Gastrocnemius medialis (tissue), 4 donors: ENCODE data around the gene ASB1. TPM values are rescaled to one million over a fixed set of nuclear protein-coding genes. Genes with fewer than 3 reads are reported as not detected.
A peak's percentile ranks its signal among the peaks of the same experiment; 100 is the strongest.

Experiments
- ATAC-seq, 2 donors: fragments of 150-250 bp; one replicate each; pipeline ENCODE4 v1.9.1; 2016
- DNase-seq, 2 donors: peaks; one replicate each; pipeline ENCODE4 v3.0.0-alpha.2; 2019
- H3K27ac ChIP-seq, 4 donors: fragments of 200-600 bp; sonication (generic); 1 replicate in 1 of 4; 2 replicates in 3 of 4; pipeline ENCODE4 v1.5.1; 2016 to 2018; ENCODE audit warnings: mild to moderate bottlenecking in 2 of 4, moderate library complexity in 1 of 4
- H3K27me3 ChIP-seq, 3 donors: fragments of 200-600 bp; sonication (generic) in 2 of 3; 1 replicate in 1 of 3; 2 replicates in 2 of 3; pipeline versions ENCODE4 v1.5.1 to v1.6.0; 2016 to 2019; ENCODE audit warnings: mild to moderate bottlenecking in 1 of 3, moderate library complexity in 1 of 3
- H3K36me3 ChIP-seq, 2 donors: fragments of 200-600 bp; sonication (generic) in 1 of 2; one replicate each; pipeline ENCODE4 v1.5.1; 2017 to 2018
- H3K4me1 ChIP-seq, 2 donors: fragments of 200-600 bp; sonication (generic) in 1 of 2; one replicate each; pipeline ENCODE4 v1.5.1; 2016 to 2017; ENCODE audit warnings: mild to moderate bottlenecking in 2 of 2
- H3K4me3 ChIP-seq, 4 donors: fragments of 200-600 bp; sonication (generic) in 3 of 4; 1 replicate in 1 of 4; 2 replicates in 3 of 4; pipeline ENCODE4 v1.5.1; 2016 to 2019; ENCODE audit warnings: mild to moderate bottlenecking in 2 of 4
- H3K9me3 ChIP-seq, 3 donors: fragments of 200-600 bp; sonication (generic) in 2 of 3; 1 replicate in 1 of 3; 2 replicates in 2 of 3; pipeline ENCODE4 v1.5.1; 2016 to 2019
- CTCF ChIP-seq, 5 experiments: fragments of 450-650 bp in 3 of 5; fragments of 200-600 bp in 2 of 5; sonication (generic) in 2 of 5; IDR thresholded peaks in 4 of 5; conservative IDR thresholded peaks in 1 of 5; 1 replicate in 4 of 5; 2 replicates in 1 of 5; pipeline ENCODE4 v1.5.1; 2016 to 2019; ENCODE audit warnings: antibody characterized with exemption in 5 of 5, mild to moderate bottlenecking in 3 of 5, moderate library complexity in 3 of 5
- POLR2A ChIP-seq, 2 donors: fragments of 450-650 bp; IDR thresholded peaks; one replicate each; pipeline ENCODE4 v1.6.1; 2017; ENCODE audit warnings: antibody characterized with exemption in 2 of 2, mild to moderate bottlenecking in 2 of 2, moderate library complexity in 2 of 2
- in situ Hi-C, 4 donors: fragments of 200-750 bp; cut with MboI; loops; one replicate each; pipeline versions ENCODE4 v1.15.0 to v1.8.0; 2017; ENCODE audit warnings: low sequenced_read_pairs in 4 of 4
- intact Hi-C: fragments of 100-400 bp; cut with DNase I; formaldehyde crosslinking; loops from one replicate; pipeline ENCODE4 v1.15.1; 2023; ENCODE audit warnings: low total_unique reads
- total RNA-seq, 4 donors: library from RNA; depleted of rRNA; stranded (reverse); fragments of >200 nt; gene quantifications; one replicate each; pipeline versions ENCODE4 v1.1.0 to v1.2.3, GENCODE V29; 2016

Gene ASB1
- total RNA-seq, 4 donors from 2014 or later, result 17.1 to 33.6 (median 26.3) TPM

DNA sequence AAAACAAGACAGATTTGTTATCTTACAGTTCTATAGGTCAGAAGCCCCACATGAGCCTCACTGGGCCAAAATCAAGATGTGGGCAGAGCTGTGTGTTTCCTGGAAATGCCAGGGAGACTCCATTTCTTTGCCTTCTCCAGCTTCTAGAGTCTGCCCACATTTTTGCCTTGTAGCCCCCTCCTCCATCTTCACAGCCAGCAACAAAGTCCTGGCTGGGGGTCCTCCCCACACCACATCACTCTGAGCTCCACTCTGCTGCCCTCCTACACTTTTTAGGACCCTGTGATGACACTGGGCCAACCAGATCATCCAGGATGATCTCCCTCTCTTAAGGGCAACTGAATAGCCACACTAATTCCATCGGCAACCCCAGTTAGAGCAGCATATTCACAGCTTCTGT lies 34.3 kb downstream of the ASB1 start:
- Histone ChIP-seq H3K4me3 (no peak overlapping the region), H3K36me3 (no peaks in the 10 kb centered on the region), H3K4me1 (peaks cover 17 to 32% of the 10 kb centered on the region in 2 donors), H3K27ac (no peak overlapping the region), H3K27me3 (no peaks in the 10 kb centered on the region), H3K9me3 (no peaks in the 10 kb centered on the region)
- ATAC-seq (no peak), DNase-seq (no peak)
- in situ Hi-C loops (loop anchor here (5.0 to 25.0 kb wide), 3 partner anchors 94 to 99 kb away; no protein-coding TSS in a partner anchor), intact Hi-C loops (no loop called here)
- TF ChIP-seq CTCF (IDR thresholded peaks at IDR 0.05 in 4 of 5, conservative IDR thresholded peaks at IDR 0.05 in 1 of 5), result no peak
- no peak for TF ChIP-seq POLR2A (IDR thresholded peaks at IDR 0.05)

DNA sequence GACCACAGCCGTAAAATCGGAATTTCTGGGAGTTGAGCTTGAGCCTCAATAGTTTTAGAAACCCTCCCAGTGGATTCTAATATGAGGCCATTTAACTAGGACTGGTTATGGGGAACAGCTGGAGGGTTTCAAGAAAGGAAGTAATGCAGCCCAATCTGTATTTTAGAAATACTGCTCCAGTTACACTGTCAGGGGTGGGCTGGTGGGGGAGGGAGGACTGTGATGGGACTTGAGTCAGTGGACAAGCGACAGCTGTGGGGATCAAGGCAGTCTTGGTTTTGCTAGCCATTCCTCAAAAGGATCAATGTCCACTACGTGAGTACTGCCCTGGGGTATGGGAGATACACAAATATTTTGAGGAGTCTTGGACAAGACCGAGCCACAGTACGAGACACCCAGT lies 34.8 kb downstream of the ASB1 start:
- H3K4me1 ChIP-seq, result peaks cover 17 to 32% of the 10 kb centered on the region in 2 donors
- H3K27ac ChIP-seq, result no peak overlapping the region
- in situ Hi-C loops (loop anchor here (5.0 to 25.0 kb wide), 3 partner anchors 94 to 99 kb away; no protein-coding TSS in a partner anchor), intact Hi-C loops (no loop called here)
- H3K4me3 ChIP-seq, result no peak overlapping the region
- DNase-seq (no peak), ATAC-seq (no peak)
- no peaks in the 10 kb centered on the region for H3K27me3 ChIP-seq
- no peaks in the 10 kb centered on the region for H3K9me3 ChIP-seq
- TF ChIP-seq POLR2A (IDR thresholded peaks at IDR 0.05), result no peak
- no peak for TF ChIP-seq CTCF (IDR thresholded peaks at IDR 0.05 in 4 of 5, conservative IDR thresholded peaks at IDR 0.05 in 1 of 5)
- no peaks in the 10 kb centered on the region for H3K36me3 ChIP-seq

- Histone ChIP-seq H3K27me3 (no peaks in the 10 kb centered on the region), H3K4me1 (peaks cover 17 to 32% of the 10 kb centered on the region in 2 donors), H3K36me3 (no peaks in the 10 kb centered on the region), H3K27ac (no peak overlapping the region), H3K9me3 (no peaks in the 10 kb centered on the region), H3K4me3 (no peak overlapping the region)
- TF ChIP-seq POLR2A (IDR thresholded peaks at IDR 0.05), result no peak
- no peak for TF ChIP-seq CTCF (IDR thresholded peaks at IDR 0.05 in 4 of 5, conservative IDR thresholded peaks at IDR 0.05 in 1 of 5)
- DNase-seq (no peak), ATAC-seq (no peak)
- in situ Hi-C loops, result loop anchor here (5.0 to 25.0 kb wide), 3 partner anchors 95 to 100 kb away; no protein-coding TSS in a partner anchor
- intact Hi-C loops, result no loop called here
Observed at GRCh38 chr2:238461916-238462315, 35.2 kb downstream of the ASB1 start.

- no peak for ATAC-seq
- intact Hi-C loops, result loop anchor here (1.0 kb wide), 1 partner anchor 106 kb away; no protein-coding TSS in a partner anchor
- H3K4me3 ChIP-seq, result no peak overlapping the region
- no peaks in the 10 kb centered on the region for H3K27me3 ChIP-seq
- TF ChIP-seq CTCF (IDR thresholded peaks at IDR 0.05 in 4 of 5, conservative IDR thresholded peaks at IDR 0.05 in 1 of 5) (peak; percentile 56 to 68 (median 63)), POLR2A (IDR thresholded peaks at IDR 0.05) (no peak)
- H3K27ac ChIP-seq, result no peak overlapping the region
- no peak for DNase-seq
- H3K4me1 ChIP-seq, result peaks cover 17 to 26% of the 10 kb centered on the region in 2 donors
- no peaks in the 10 kb centered on the region for H3K9me3 ChIP-seq
- no peaks in the 10 kb centered on the region for H3K36me3 ChIP-seq
- in situ Hi-C loops, result loop anchor here (5.0 to 25.0 kb wide), 3 partner anchors 96 to 101 kb away; no protein-coding TSS in a partner anchor
Observed at GRCh38 chr2:238462782-238463396, 36.2 kb downstream of the ASB1 start.
